ENCODE results near the gene DUSP11. TPM values are rescaled to one million over a fixed set of nuclear protein-coding genes. Genes with fewer than 3 reads are reported as not detected.
"Not testable (repeated sequence)": the region's sequence is repeated elsewhere in the genome, so short reads cannot be mapped to it uniquely, and the experiment has no call there.

The DUSP11 gene
- total RNA-seq, 2 experiments from 2014 or later, result 29.6 to 30.7 TPM

GRCh38 chr2:73764945-73765344, 15.0 kb downstream of the DUSP11 start:
- POLR2A ChIA-PET, result no interaction called here
- Mint-ChIP-seq H3K9me3 (no peaks in the 10 kb centered on the region), H3K36me3 (ENCODE audit: low read depth) (peaks cover 53% of the 10 kb centered on the region), H3K4me1 (no peaks in the 10 kb centered on the region), H3K27ac (no peak overlapping the region), H3K27me3 (no peaks in the 10 kb centered on the region), H3K4me3 (no peak overlapping the region)
- DNase-seq, result no peak
- CTCF ChIA-PET, result interaction anchor here (0.6 to 1.4 kb wide), 2 partner anchors 15 to 381 kb away, joined by 3 to 5 read pairs; partner anchors contain the start of gene DUSP11

DNA sequence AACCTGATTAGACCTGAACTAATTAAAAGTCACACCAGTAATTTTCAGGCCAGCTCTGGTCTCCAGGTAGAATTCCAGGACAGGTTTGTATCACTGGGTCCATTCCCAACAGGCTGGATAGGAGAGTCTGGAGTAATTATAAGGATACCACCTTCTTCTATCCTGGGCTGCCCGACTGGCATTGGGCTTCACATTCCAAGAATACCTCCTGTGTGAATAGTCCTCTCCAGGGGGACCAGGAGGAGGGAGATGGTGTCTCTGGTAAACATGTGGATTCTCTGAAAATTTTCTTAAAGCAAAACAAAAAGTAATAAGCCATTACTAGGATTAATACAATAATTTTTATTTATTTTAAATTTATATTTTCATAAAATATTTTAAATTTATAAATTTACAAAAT, 17.3 kb downstream of the DUSP11 start:
- DNase-seq, result no peak
- ChIA-PET CTCF (no interaction called here), POLR2A (no interaction called here)
- peaks cover 41% of the 10 kb centered on the region for H3K36me3 Mint-ChIP-seq (ENCODE audit: low read depth)
- no peaks in the 10 kb centered on the region for H3K27me3 Mint-ChIP-seq
- H3K27ac Mint-ChIP-seq, result no peak overlapping the region
- H3K9me3 Mint-ChIP-seq, result no peaks in the 10 kb centered on the region
- no peak overlapping the region for H3K4me3 Mint-ChIP-seq
- no peaks in the 10 kb centered on the region for H3K4me1 Mint-ChIP-seq

GRCh38 chr2:73759904-73760303, 20.0 kb downstream of the DUSP11 start:
- Mint-ChIP-seq H3K27ac (no peak overlapping the region), H3K4me3 (no peak overlapping the region), H3K4me1 (no peaks in the 10 kb centered on the region), H3K27me3 (no peaks in the 10 kb centered on the region), H3K9me3 (no peaks in the 10 kb centered on the region), H3K36me3 (ENCODE audit: low read depth) (peaks cover 25% of the 10 kb centered on the region)
- DNase-seq, result no peak
- ChIA-PET CTCF (no interaction called here), POLR2A (no interaction called here)

DNA sequence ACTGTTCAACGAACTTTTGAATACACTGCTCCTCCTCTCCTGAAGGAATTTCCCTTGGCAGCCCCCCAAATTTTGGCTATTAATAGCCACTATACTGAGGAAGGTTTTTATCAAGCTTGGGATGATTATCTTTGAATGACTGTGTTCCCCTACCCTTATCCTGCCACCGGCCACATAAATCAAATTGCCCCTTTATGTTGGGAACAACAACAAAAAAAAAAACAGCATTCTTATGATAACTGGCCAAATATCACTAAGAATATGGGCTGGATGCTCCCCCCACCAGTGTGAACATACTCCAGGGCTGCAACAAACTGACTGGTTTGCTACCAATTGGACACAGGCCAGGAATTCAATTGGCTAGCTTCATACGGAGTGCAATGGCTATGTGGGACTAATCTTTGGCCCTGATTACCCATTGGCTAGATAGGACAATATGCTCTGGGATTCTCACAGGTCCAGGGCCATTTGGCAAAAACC, 20.6 kb downstream of the DUSP11 start:
- Mint-ChIP-seq H3K9me3 (peaks cover 3% of the 10 kb centered on the region), H3K4me1 (no peaks in the 10 kb centered on the region), H3K36me3 (ENCODE audit: low read depth) (peaks cover 26% of the 10 kb centered on the region), H3K4me3 (no peak overlapping the region), H3K27ac (no peak overlapping the region), H3K27me3 (no peaks in the 10 kb centered on the region)
- POLR2A ChIA-PET, result no interaction called here
- no peak for DNase-seq
- CTCF ChIA-PET, result no interaction called here

- H3K9me3 Mint-ChIP-seq, H3K27ac Mint-ChIP-seq, POLR2A ChIA-PET, H3K27me3 Mint-ChIP-seq, H3K4me1 Mint-ChIP-seq, H3K4me3 Mint-ChIP-seq, DNase-seq: not testable (repeated sequence)
- peaks cover 19% of the 10 kb centered on the region for H3K36me3 Mint-ChIP-seq (ENCODE audit: low read depth)
- CTCF ChIA-PET, result interaction anchor here (1.2 kb wide), 2 partner anchors 8 to 27 kb away, joined by 3 to 6 read pairs; no protein-coding TSS in a partner anchor
Observed at GRCh38 chr2:73754332-73754731, 25.6 kb downstream of the DUSP11 start.

GRCh38 chr2:73749314-73749713, 30.6 kb downstream of the DUSP11 start:
- Mint-ChIP-seq H3K4me3 (no peak overlapping the region), H3K36me3 (ENCODE audit: low read depth) (peaks cover 45% of the 10 kb centered on the region), H3K4me1 (peaks cover 16% of the 10 kb centered on the region), H3K27ac (no peak overlapping the region), H3K9me3 (peaks cover 2% of the 10 kb centered on the region), H3K27me3 (no peaks in the 10 kb centered on the region)
- CTCF ChIA-PET, result interaction anchor here (0.6 kb wide), 2 partner anchors 12 to 32 kb away, joined by 3 read pairs; partner anchors contain the start of gene TPRKB
- no peak for DNase-seq
- POLR2A ChIA-PET, result interaction anchor here (1.0 to 4.2 kb wide), 2 partner anchors 12 to 456 kb away, joined by 3 to 17 read pairs; partner anchors contain the start of gene TPRKB

- ChIA-PET POLR2A (interaction anchor here (4.2 kb wide), 1 partner anchor 9 kb away, joined by 17 read pairs; the partner anchor contains the start of gene TPRKB), CTCF (interaction anchor here (1.1 to 1.9 kb wide), 2 partner anchors 8 to 9 kb away, joined by 3 to 7 read pairs; partner anchors contain the start of gene TPRKB)
- H3K27ac Mint-ChIP-seq, result no peak overlapping the region
- no peaks in the 10 kb centered on the region for H3K9me3 Mint-ChIP-seq
- no peak for DNase-seq
- no peak overlapping the region for H3K4me3 Mint-ChIP-seq
- H3K4me1 Mint-ChIP-seq, result peaks cover 16% of the 10 kb centered on the region
- peaks cover 48% of the 10 kb centered on the region for H3K36me3 Mint-ChIP-seq (ENCODE audit: low read depth)
- H3K27me3 Mint-ChIP-seq, result no peaks in the 10 kb centered on the region
Observed at GRCh38 chr2:73746877-73747208, 33.1 kb downstream of the DUSP11 start.

DNA sequence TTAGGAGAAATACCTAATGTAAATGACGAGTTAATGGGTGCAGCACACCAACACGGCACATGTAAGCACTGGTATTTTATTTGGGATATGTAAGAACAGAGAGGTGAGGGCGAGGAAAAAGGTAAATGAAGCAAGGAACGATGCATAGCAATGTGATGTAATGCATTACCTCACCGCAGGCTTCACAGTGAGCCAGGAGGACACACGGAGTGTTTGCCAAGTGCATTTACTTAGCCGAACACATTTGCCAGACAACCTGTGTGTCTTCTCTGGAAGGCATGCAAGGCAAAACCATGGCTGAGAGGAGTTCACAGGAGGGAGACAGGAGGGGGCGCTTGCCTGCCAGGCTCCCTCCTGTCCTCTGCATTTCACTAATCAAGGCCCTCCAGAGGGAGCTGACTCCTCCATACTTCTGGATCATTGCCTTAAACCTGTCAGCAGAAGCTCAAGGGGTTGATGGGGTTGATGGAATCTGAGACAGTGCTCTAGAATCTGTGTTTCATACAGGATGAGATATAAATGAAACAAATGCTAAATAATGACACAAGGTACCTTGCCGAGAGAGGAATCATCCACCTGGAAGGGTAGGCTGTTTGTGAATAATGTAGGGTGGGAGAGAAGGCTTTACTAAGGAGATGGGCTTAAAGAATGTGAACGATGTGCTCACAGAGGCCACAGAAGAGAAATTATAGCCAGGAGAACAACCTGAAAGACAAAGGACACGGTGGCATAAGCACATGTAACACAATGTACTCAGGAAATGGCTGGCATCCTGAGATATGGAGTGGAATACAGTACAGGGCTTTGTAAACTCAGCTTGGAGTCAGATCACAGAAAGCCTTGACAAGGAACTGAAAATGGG, 33.7 kb downstream of the DUSP11 start:
- ChIA-PET CTCF (interaction anchor here (1.1 to 1.9 kb wide), 2 partner anchors 9 kb away, joined by 3 to 7 read pairs; partner anchors contain the start of gene TPRKB), POLR2A (interaction anchor here (4.2 kb wide), 1 partner anchor 9 kb away, joined by 17 read pairs; the partner anchor contains the start of gene TPRKB)
- H3K9me3 Mint-ChIP-seq, result no peaks in the 10 kb centered on the region
- no peaks in the 10 kb centered on the region for H3K27me3 Mint-ChIP-seq
- H3K27ac Mint-ChIP-seq, result no peak overlapping the region
- no peak overlapping the region for H3K4me3 Mint-ChIP-seq
- H3K36me3 Mint-ChIP-seq (ENCODE audit: low read depth), result peaks cover 51% of the 10 kb centered on the region
- DNase-seq, result no peak
- peaks cover 16% of the 10 kb centered on the region for H3K4me1 Mint-ChIP-seq

DNA sequence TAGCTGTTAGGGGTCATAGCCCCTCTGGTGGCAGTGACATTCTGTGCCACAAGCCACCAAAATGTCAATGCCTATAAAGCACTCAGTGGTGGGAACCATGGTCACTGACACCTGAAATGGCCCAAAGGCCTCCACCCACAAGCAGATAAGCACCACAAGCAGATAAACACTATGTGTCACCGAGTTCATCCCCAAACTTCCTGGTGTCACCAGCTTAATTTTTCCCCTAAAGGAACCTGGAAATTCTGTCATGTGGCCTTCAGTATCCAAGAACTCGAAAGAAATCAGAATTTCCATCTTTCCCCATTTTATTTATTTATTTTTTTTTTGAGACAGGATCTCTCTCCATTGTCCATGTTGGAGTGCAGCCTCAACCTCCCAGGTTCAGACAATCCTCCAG, 39.1 kb downstream of the DUSP11 start:
- ChIA-PET POLR2A (no interaction called here), CTCF (no interaction called here)
- peaks cover 35% of the 10 kb centered on the region for H3K36me3 Mint-ChIP-seq (ENCODE audit: low read depth)
- H3K9me3 Mint-ChIP-seq, result peaks cover 3% of the 10 kb centered on the region
- H3K27me3 Mint-ChIP-seq, result no peaks in the 10 kb centered on the region
- no peak overlapping the region for H3K27ac Mint-ChIP-seq
- H3K4me1 Mint-ChIP-seq, result peaks cover 19% of the 10 kb centered on the region
- DNase-seq, result no peak
- no peak overlapping the region for H3K4me3 Mint-ChIP-seq

- POLR2A ChIA-PET, result no interaction called here
- H3K36me3 Mint-ChIP-seq (ENCODE audit: low read depth), result peaks cover 29% of the 10 kb centered on the region
- CTCF ChIA-PET, result no interaction called here
- H3K9me3 Mint-ChIP-seq, result peaks cover 3% of the 10 kb centered on the region
- no peaks in the 10 kb centered on the region for H3K27me3 Mint-ChIP-seq
- DNase-seq, result no peak
- H3K4me3 Mint-ChIP-seq, result no peak overlapping the region
- H3K27ac Mint-ChIP-seq, result no peak overlapping the region
- H3K4me1 Mint-ChIP-seq, result peaks cover 20% of the 10 kb centered on the region
Observed at GRCh38 chr2:73739101-73739500, 40.8 kb downstream of the DUSP11 start.

DNA sequence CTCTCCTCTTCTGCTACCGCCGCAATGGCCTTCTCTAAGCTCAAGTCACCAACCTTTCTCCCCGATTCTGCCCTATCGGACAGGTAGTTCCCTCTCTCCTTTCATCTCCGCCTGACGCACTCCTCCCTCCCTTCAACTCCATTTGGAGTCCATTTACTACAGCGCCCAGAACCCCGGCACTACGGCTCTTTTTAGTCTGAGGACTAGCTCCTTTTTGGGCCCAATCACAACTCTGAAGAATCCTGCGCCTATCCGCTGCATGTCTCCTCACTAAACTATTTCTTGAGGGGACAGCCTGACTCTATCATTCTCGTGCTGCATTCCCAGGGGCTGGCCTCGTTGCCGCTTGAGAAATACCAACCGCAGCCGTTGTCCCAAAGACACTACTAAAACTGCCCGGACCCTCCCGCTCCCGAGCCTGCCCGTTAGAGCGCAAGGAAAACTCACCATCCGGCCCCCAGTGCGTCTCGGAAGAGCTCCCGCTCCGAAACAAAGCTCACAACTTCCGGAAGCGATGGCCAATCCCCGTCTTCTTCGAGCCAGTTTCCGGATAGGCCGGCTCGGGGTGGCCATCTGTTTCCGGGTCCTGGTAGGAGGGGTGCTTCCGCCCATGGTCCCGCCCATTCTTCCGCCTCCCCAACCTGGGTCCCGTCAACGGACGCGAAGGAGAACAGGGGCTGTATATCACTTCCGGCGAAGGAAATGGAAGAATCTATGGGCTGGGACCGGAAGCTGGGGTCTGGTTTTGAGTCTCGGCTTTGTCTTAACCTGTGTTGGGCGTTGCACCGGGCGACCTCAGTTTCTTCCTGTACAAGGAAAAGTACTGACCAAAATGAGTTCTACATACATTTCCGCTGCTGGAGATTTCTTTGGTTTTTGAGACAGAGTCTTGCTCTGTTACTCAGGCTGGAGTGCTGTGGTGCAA, 42.8 kb downstream of the DUSP11 start, which contains the start of gene TPRKB:
TPRKB (minus strand) TSS at position 491 of the 925 bp plus-strand sequence. CDS start 2,776 bp downstream, outside the sequence.
- ChIA-PET POLR2A (interaction anchor here (0.8 to 2.3 kb wide), 19 partner anchors 8 to 793 kb away, joined by 3 to 17 read pairs (median 4); partner anchors contain the start of genes ALMS1, AUP1, CCT7 and DGUOK), CTCF (interaction anchor here (0.5 to 2.0 kb wide), 10 partner anchors 10 to 794 kb away, joined by 3 to 7 read pairs (median 3); partner anchors contain the start of gene STAMBP)
- Mint-ChIP-seq H3K27ac (peak within 1 kb of the TSS; percentile 91), H3K9me3 (peaks cover 3% of the 10 kb centered on the region), H3K4me3 (peak within 1 kb of the TSS; percentile 97), H3K4me1 (peaks cover 20% of the 10 kb centered on the region), H3K36me3 (ENCODE audit: low read depth) (peaks cover 40% of the 10 kb centered on the region), H3K27me3 (no peaks in the 10 kb centered on the region)
- peak; percentile 98 for DNase-seq

DNA sequence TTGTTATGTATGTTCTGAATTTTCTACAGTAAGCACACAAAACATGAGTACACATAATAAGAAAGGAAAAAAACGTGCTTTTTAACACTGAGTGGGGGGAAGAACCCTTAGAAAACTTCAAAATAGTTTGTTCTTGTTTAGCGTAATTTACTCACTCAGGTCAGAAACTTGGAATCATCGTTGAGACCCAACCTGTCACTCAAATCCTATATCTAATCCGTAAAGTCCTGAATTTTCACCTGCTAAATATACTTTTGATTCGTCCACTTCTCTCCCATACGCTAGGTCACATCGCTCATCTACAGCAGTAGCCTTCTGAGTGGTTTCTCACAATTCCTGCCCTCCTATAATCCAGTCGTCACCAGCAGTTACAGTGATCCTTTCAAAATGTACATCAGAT, 43.5 kb downstream of the DUSP11 start:
- ChIA-PET POLR2A (interaction anchor here (0.8 to 2.3 kb wide), 16 partner anchors 8 to 793 kb away, joined by 3 to 17 read pairs (median 7); partner anchors contain the start of genes ALMS1, AUP1, CCT7 and DGUOK), CTCF (interaction anchor here (0.5 to 1.3 kb wide), 3 partner anchors 27 to 655 kb away, joined by 3 to 4 read pairs (median 3); partner anchors contain the start of gene STAMBP)
- peaks cover 43% of the 10 kb centered on the region for H3K36me3 Mint-ChIP-seq (ENCODE audit: low read depth)
- H3K4me1 Mint-ChIP-seq, result peaks cover 20% of the 10 kb centered on the region
- peaks cover 3% of the 10 kb centered on the region for H3K9me3 Mint-ChIP-seq
- no peaks in the 10 kb centered on the region for H3K27me3 Mint-ChIP-seq
- DNase-seq, result no peak
- peak overlapping the region; percentile 97 for H3K4me3 Mint-ChIP-seq
- H3K27ac Mint-ChIP-seq, result peak overlapping the region; percentile 91
